Forelimb muscle (tissue), 1 donor: ENCODE data around the gene HNRNPC. TPM values are rescaled to one million over a fixed set of nuclear protein-coding genes. Genes with fewer than 3 reads are reported as not detected.
"Not testable (repeated sequence)": the region's sequence is repeated elsewhere in the genome, so short reads cannot be mapped to it uniquely, and the experiment has no call there.

Experiments used
- DNase-seq: peaks from one replicate; pipeline ENCODE4 v3.0.0-alpha.2; 2013; ENCODE audit warnings: low read depth
- polyA plus RNA-seq: library from polyadenylated mRNA; unstranded; fragments of 120-200 nt; gene quantifications from one replicate; pipeline ENCODE4 v1.2.1, GENCODE V29; 2013; ENCODE audit not compliant: insufficient read length

Gene HNRNPC
- polyA plus RNA-seq, 1 donor: 401 TPM

DNA sequence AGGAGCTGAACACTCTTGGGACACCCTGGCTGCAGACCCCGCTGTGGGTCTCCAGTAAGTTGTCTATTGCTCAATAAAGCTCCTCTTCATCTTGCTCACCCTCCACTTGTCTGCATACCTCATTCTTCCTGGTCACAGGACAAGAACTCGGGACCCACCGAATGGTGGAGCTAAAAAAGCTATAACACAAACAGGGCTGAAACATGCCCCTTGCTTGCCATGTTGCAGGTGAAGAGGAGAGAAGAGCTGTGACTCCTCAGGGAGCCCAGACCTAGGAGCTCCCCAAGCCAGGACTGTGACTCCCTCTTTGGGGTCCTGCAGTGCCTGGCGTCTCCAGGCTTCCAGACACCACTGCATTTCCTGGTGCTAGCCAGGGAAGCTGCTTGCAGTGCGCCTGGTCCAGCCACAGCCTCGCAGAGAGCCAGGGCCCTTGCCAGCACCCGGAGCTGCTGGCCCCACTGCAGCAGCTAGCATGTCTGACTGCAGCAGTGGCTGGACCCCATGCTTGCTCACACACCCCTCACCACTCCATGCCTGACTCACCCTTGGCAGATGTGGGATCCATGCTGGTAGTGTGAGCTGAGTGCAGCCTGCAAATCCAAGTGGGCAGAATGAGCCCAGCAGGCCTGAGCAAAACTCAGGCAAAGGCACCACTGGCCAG lies 76.2 kb downstream of the HNRNPC start:
- DNase-seq: no peak

DNA sequence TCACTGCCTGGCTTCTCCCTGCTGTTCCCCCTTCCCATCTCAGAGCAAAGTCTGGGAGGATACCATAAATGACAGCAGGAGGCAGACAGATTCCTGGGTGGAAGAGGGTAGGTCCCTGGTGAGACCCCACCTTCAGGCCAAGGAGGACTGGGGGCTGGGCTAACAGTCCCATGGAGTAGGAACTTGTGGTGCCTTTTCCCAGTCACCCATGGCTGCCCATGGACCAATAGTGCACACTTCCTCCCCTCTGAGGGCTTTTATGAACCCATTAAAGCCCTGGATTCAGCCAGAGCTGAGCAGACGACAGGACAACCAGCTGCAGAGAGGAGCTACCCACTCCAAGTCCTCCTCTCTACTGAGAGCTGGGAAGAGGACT lies 76.8 kb downstream of the HNRNPC start:
- DNase-seq: no peak

DNA sequence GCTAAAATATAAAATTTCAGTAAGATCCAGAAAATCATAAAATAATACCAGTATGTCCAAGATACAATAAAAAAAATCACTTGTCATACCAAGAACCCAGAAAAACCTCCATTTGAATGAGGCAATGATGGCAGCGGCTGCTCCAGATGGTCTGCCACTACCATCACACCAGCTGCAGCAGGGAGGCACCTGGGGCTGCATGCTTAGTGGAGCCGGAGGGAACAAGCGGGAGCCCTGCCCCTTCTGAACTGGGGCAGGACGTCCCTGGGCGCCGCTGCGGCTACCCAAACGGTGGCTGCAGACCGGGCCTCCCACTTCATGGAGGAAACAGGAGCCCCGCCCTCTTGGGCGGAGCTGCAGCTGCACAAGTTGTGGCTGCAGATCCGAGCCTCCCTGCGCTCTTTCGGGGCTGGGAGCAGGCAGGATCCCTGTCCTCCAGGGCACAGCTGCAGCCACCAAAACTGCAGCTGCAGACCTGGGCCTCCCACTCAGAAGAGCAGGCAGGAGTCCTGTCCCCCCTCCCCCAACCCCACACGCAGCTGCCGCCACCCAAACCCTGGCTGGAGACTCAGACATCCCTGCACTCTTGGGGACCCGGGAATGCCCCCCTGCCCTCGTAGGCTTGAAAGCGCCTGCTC lies 77.3 kb downstream of the HNRNPC start:
- peak; percentile 9 for DNase-seq

DNA sequence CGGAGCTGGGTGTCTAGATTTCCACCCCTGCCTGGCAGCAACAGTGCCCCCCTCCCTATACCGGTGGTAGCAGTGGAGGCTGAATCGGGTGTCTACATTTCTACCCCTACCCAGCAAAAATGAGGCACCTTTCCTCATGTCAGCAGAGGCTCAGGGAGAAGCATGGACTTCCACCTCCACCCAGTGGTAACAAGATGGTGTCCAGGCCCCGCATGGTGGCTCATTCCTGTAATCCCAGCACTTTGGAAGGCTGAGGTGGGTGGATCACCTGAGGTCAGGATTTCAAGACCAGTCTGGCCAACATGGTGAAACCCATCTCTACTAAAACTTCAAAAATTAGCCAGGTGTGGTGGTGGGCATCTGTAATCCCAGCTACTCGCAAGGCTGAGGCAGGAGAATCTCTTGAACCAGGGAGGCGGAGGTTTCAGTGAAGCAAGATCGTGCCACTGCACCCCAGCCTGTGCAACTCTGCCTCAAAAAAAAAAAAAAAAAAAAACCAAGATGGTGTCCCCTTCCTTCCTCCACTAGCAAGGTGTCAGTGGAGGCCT lies 77.9 kb downstream of the HNRNPC start:
- no peak for DNase-seq

DNA sequence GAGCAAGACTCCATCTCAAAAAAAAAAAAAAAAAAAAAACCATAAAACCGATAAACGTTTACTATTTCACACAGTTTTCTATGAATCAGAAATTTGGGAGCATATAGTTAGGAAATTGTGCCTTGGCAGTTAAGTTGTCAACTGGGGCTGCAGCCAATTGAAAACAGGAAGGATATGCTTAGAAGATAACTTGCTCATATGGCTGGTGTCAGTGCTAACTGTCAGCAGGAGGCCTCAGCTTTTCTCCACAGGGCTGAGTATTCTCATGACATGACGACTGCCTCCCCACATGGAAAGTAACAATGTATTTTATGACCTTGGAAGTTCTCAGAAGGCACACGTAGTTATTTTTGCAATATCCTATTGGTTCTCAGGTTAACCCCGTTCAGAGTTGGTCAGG lies 83.8 kb downstream of the HNRNPC start:
- DNase-seq: no peak

DNA sequence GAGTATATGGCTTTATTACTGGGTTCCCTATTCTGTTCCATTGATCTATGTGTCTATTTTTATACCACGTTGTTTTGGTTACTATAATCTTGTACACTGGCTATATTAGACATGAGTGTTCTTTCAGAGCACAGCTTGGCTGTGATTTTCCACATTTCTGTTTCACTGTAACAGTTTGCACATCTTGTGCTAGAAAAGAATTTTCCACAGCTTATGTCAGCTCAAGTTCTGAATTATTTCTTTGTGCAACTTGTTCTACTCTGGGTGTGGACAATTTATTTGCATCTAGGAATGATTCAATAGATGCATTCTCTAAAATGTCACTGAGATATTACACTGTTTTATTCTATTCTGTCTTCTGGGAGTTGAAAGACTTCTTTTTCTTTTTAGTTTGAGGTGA lies 85.0 kb downstream of the HNRNPC start:
- DNase-seq: no peak

DNA sequence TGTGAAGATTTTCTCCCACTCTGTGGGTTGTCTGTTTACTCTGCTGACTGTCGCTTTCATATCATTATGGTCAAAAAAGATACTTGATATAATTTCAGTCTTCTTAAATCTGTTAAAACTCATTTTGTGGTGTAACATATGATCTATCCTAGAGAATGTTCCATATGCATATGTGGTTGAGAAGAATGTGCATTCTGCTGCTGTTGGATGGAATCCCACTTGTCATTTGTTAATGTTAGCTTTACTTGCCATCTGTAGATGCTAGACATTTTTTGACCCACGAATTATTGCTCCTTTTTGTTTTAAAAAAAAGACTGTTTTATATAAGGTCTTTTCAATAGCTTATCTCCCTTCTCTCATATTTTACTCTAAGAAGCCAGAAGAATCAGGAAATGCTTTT lies 87.1 kb downstream of the HNRNPC start:
- DNase-seq: no peak

DNA sequence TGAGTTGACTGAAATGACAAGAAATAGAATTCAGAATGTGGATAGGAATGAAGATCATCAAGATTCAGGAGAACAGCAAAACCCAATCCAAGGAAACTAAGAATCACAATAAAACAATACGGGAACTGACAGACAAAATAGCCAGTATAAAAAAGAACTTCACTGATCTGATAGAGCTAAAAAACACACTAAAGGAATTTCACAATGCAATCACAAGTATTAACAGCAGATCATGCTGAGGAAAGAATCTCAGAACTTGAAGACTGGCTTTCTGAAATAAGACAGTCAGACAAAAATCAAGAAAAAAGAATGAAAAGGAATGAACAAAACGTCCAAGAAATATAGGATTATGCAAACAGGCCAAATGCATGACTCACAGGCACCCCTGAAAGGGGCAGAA lies 98.1 kb downstream of the HNRNPC start:
- no peak for DNase-seq

DNA sequence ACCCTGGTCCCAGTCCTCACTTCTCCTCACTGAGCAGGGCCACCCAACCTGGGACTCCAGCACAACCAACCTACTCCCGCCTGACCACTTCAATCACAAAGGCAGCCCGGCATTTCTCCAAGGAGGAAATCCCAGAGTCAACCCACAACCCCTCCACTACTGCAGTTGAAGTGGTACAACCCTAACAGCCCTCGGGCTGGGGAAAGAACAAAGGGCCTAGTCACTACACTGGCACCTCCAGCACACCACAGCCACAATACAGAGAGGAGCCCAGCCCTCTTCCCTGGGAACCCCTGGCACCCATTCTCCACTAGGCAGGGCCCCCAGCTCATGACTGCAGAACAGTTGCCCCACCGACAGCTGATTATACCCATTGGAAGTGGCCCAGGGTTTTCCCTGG lies 99.7 kb downstream of the HNRNPC start:
- no peak for DNase-seq

DNA sequence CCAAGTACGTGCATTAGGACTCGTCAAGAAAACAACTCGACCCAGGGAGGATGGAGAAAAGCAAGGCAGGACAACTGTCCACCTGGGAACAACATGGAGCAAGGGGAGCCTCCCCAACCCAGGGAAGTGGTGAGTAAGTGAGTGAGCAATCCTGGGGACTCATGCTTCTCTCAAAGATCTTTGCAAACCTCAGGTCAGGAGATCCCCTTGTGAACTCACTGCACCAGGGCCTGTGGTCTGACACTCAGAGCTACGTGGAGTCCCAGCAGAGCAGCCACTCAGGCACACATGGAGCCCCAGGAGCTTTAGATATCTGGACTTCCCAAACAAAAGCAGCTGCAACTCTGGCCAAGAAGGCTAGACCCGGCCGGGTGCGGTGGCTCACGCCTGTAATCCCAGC lies 101.2 kb downstream of the HNRNPC start:
- DNase-seq: no peak

DNA sequence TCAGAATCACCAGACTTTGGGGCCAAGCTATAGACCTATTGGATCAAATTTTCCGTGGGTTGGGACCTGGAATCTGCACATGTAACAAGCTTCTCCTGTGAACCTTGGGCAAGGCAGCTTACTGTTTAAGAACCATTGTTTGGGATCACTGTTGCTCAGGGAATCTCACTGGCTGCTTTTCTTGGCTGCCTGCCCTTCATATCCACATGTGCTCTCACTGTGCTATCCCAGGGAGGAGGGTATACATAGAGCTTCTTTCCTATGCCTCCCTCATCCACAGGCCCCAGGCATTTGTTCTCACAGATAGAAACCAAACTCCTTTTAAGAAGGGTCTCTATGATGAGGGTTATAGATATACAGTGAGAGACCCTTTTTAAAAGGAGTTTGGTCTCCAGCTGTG lies 103.6 kb downstream of the HNRNPC start:
- not testable (repeated sequence) for DNase-seq

DNA sequence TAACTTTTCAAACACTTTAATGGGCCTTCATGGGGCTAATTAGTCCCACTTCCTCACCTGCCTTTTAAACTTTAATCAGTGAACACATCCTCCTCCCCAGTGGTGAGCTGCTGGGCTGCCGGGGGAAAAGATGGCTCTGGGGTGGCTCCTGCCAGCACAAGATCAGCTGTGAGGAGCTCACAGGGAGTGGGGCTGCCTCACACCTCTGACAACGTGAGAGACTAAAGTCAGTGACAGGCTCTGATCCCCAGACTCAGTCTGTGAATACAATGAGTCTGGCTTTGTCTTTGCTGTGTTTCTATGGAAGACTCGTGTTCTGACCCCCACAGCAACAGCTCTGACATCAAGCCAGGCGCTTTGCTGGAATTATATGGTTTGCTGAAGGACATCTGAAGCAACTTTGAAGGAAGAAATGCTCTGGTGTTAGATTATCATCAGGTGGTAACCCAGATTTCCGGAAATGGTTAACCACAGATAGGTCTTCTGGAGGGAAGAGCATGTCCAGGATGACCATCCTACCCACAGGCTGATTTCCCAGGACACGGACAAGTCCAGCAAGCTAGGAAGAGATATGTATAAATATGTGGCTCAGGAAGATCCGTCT lies 104.1 kb downstream of the HNRNPC start:
- not testable (repeated sequence) for DNase-seq

DNA sequence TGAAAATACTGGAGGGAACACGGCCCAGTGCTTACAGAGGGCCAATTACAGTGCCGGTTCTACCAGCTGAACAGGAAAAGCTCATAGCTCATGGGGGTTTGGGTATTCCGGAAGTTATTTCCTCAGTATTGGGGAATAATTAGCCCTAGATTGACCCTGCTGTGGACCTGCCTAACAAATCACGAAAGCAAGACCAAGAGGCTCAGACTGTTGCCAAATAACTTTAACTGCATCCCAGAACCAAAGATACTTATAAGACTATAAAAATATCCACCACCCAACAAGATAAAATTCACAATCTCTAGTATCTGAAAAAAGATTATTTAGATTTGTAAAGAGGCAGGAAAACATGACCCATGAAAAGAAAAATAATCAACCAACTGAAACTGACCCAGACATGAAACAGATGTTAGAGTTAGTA lies 105.4 kb downstream of the HNRNPC start:
- DNase-seq: no peak

DNA sequence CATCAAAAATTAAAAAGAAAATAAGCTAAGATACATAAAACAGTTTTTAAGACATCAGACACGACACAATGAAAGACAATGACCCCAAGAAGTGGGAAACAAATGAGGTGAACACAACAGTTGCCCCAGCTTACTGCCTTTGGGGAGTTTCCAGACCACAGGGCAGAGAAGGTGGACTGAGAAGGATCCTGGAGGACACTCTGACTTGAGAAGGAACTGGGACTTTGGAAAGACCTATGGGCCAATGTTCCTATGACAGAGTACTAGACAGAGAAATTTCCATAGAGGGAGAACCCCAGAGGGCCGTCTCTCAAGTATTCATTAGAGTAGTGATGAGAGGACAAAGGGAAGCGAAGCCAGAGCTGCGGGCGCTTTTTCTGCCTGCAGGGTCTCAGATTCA lies 107.2 kb downstream of the HNRNPC start:
- no peak for DNase-seq

DNA sequence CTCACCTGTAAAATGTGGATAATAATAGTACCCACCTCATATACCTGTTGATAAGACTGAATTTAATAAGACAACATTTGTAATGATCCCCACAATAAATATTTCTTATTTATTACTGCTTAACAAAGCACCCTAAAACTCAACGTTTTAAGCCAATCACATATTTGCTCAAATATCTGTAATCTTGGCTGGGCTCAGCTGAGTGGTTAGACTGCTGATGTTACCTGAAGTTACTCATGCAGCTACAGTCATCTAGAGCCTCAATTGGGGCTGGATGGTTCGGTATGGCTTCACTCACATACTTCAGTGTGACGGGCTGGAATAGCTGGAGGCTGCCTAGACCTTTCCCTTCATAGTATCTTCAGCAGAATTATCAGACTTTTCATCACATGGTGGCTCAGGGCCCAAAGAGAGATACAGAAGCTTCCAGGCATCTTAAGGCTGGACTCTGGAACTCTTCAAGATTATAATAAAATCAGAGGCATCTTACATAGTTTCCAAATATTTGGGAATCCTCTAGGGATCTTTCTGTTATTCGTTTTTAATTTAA lies 109.1 kb downstream of the HNRNPC start:
- DNase-seq: no peak

Other genes with a start within 250 kb of the HNRNPC start
- gene NDRG2, start 244.4 kb downstream of the HNRNPC start, polyA plus RNA-seq: 183 TPM
- 0.49 TPM for gene TPPP2, start 239.2 kb downstream of the HNRNPC start, polyA plus RNA-seq
- gene RNASE13, start 234.6 kb downstream of the HNRNPC start, polyA plus RNA-seq: 0.15 TPM
- 0.09 TPM for gene RNASE7, start 227.1 kb downstream of the HNRNPC start, polyA plus RNA-seq
- not detected for gene RNASE8, start 211.6 kb downstream of the HNRNPC start, polyA plus RNA-seq
- gene ARHGEF40, start 199.1 kb downstream of the HNRNPC start, polyA plus RNA-seq: 64.8 TPM
- gene ZNF219, start 170.8 kb downstream of the HNRNPC start, polyA plus RNA-seq: 17.6 TPM
- 0.62 TPM for gene TMEM253, start 168.4 kb downstream of the HNRNPC start, polyA plus RNA-seq
- not detected for gene OR5AU1, start 113.4 kb downstream of the HNRNPC start, polyA plus RNA-seq
- gene RPGRIP1, start 10.6 kb upstream of the HNRNPC start, polyA plus RNA-seq: 0.82 TPM
- gene SUPT16H, start 114.6 kb upstream of the HNRNPC start, polyA plus RNA-seq: 71.7 TPM
- gene CHD8, start 186.7 kb upstream of the HNRNPC start, polyA plus RNA-seq: 38.0 TPM
- gene RAB2B, start 207.5 kb upstream of the HNRNPC start, polyA plus RNA-seq: 19.0 TPM
- 38.5 TPM for gene TOX4, start 207.8 kb upstream of the HNRNPC start, polyA plus RNA-seq
- 44.8 TPM for gene METTL3, start 241.9 kb upstream of the HNRNPC start, polyA plus RNA-seq